GM23338 (cell line): ENCODE data around the gene BTBD9. TPM values are rescaled to one million over a fixed set of nuclear protein-coding genes. Genes with fewer than 3 reads are reported as not detected.

Source experiments
- ATAC-seq: fragments of 200-7000 bp; cut with Tn5 transposase; 3 replicates; pipeline ENCODE4 v1.9.1; 2020
- DNase-seq: peaks from one replicate; pipeline ENCODE4 v3.0.0-alpha.2; 2015; ENCODE audit warnings: low spot score
- H2AFZ ChIP-seq: fragments of 200-600 bp; sonication (generic); 2 replicates; pipeline ENCODE4 v1.8.0; 2016; ENCODE audit warnings: antibody characterized with exemption, mild to moderate bottlenecking, moderate library complexity
- H3F3A ChIP-seq: fragments of 200-600 bp; sonication (generic); replicated peaks from 2 replicates; pipeline ENCODE4 v1.8.0; 2017; ENCODE audit warnings: antibody characterized with exemption, mixed run types, low read depth
- H3K27ac ChIP-seq: fragments of 200-600 bp; sonication (generic); 2 replicates; pipeline ENCODE4 v1.6.1; 2016; ENCODE audit warnings: low read depth
- H3K27me3 ChIP-seq: fragments of 200-600 bp; sonication (generic); 2 replicates; pipeline ENCODE4 v1.8.0; 2016; ENCODE audit warnings: mild to moderate bottlenecking, mixed run types, moderate library complexity; ENCODE audit not compliant: insufficient read depth
- H3K36me3 ChIP-seq: fragments of 200-600 bp; sonication (generic); 2 replicates; pipeline ENCODE4 v1.8.0; 2016; ENCODE audit warnings: mild to moderate bottlenecking; ENCODE audit not compliant: insufficient read depth
- H3K4me1 ChIP-seq: fragments of 200-600 bp; sonication (generic); 2 replicates; pipeline ENCODE4 v1.8.0; 2016; ENCODE audit warnings: mild to moderate bottlenecking, moderate library complexity; ENCODE audit not compliant: insufficient read depth
- H3K4me2 ChIP-seq: fragments of 200-600 bp; sonication (generic); 2 replicates; pipeline ENCODE4 v1.7.1; 2017; ENCODE audit warnings: mixed run types
- H3K4me3 ChIP-seq: fragments of 200-600 bp; sonication (generic); 2 replicates; pipeline ENCODE4 v1.6.1; 2016; ENCODE audit warnings: mixed run types
- H3K79me2 ChIP-seq: fragments of 200-600 bp; sonication (generic); replicated peaks from 2 replicates; pipeline ENCODE4 v1.8.0; 2017; ENCODE audit warnings: mild to moderate bottlenecking; ENCODE audit not compliant: insufficient read depth
- H3K9me2 ChIP-seq: fragments of 200-600 bp; sonication (generic); 2 replicates; pipeline ENCODE4 v1.8.0; 2017; ENCODE audit not compliant: insufficient read depth
- H4K20me1 ChIP-seq: fragments of 200-600 bp; sonication (generic); replicated peaks from 2 replicates; pipeline ENCODE4 v1.8.0; 2017; ENCODE audit warnings: mild to moderate bottlenecking; ENCODE audit not compliant: insufficient read depth
- H3K27ac Mint-ChIP-seq: 2 replicates; pipeline ENCODE4 v1.8.0; 2020; ENCODE audit warnings: inconsistent platforms, mild to moderate bottlenecking, moderate library complexity, mixed read lengths
- H3K27me3 Mint-ChIP-seq: 3 replicates; pipeline ENCODE4 v1.8.0; 2022; ENCODE audit warnings: low read depth, mild to moderate bottlenecking, moderate library complexity, mixed read lengths, inconsistent platforms; ENCODE audit not compliant: insufficient read depth, poor library complexity
- H3K36me3 Mint-ChIP-seq: 3 replicates; pipeline ENCODE4 v1.8.0; 2021; ENCODE audit warnings: low read depth, mild to moderate bottlenecking, inconsistent platforms, moderate library complexity, mixed read lengths
- H3K4me1 Mint-ChIP-seq: 3 replicates; pipeline ENCODE4 v1.8.0; 2020; ENCODE audit warnings: mild to moderate bottlenecking, inconsistent platforms, mixed read lengths
- H3K4me3 Mint-ChIP-seq: 3 replicates; pipeline ENCODE4 v1.8.0; 2021; ENCODE audit warnings: moderate library complexity, mild to moderate bottlenecking, inconsistent platforms, mixed read lengths
- H3K9me3 Mint-ChIP-seq: 3 replicates; pipeline ENCODE4 v1.8.0; 2020; ENCODE audit warnings: moderate library complexity, mild to moderate bottlenecking, inconsistent platforms, mixed read lengths
- CREB1 ChIP-seq: fragments of 250-450 bp; sonication (Bioruptor Pico); IDR thresholded peaks from 2 replicates; pipeline ENCODE4 v1.5.0; 2020; ENCODE audit warnings: low read depth, mild to moderate bottlenecking, moderate library complexity
- EZH2 ChIP-seq: fragments of 200-600 bp; sonication (generic); IDR thresholded peaks from one replicate; pipeline ENCODE4 v1.8.0; 2017; ENCODE audit warnings: antibody characterized with exemption, mild to moderate bottlenecking, low read depth; ENCODE audit not compliant: unreplicated experiment
- EZH2phosphoT487 ChIP-seq: fragments of 200-600 bp; sonication (generic); IDR thresholded peaks from one replicate; pipeline ENCODE4 v1.8.1; 2018; ENCODE audit warnings: antibody characterized with exemption; ENCODE audit not compliant: unreplicated experiment
- JUNB ChIP-seq: IDR thresholded peaks from one replicate; pipeline ENCODE4 v1.6.1; 2016; ENCODE audit warnings: antibody characterized with exemption; ENCODE audit not compliant: unreplicated experiment
- NANOG ChIP-seq: IDR thresholded peaks from 2 replicates; pipeline ENCODE4 v1.6.1; 2016; ENCODE audit warnings: antibody characterized with exemption, borderline replicate concordance
- POLR2AphosphoS5 ChIP-seq: IDR thresholded peaks from 2 replicates; pipeline ENCODE4 v1.6.1; 2016; ENCODE audit warnings: antibody characterized with exemption, low read depth
- STAT1 ChIP-seq: IDR thresholded peaks from one replicate; pipeline ENCODE4 v1.6.1; 2016; ENCODE audit warnings: antibody characterized with exemption; ENCODE audit not compliant: unreplicated experiment
- ZNF114 ChIP-seq: fragments of 250-450 bp; sonication (Bioruptor Pico); IDR thresholded peaks from 2 replicates; pipeline ENCODE4 v1.5.0; 2020; ENCODE audit warnings: mild to moderate bottlenecking, moderate library complexity
- ZNF331 ChIP-seq: fragments of 250-450 bp; sonication (Bioruptor Pico); IDR thresholded peaks from 2 replicates; pipeline ENCODE4 v1.5.0; 2020; ENCODE audit warnings: low read depth, mild to moderate bottlenecking, moderate library complexity
- polyA plus RNA-seq: library from polyadenylated mRNA; unstranded; fragments of >200 nt; fragmentation: Nextera tagmentation; extraction: Ambion mirVana; gene quantifications from 2 replicates; pipeline ENCODE4 v1.2.1, GENCODE V29; 2016
- total RNA-seq: library from RNA; depleted of rRNA; stranded (reverse); fragments of >200 nt; shearing (Covaris generic); gene quantifications from 2 replicates; pipeline ENCODE4 v1.2.3, GENCODE V29; 2014
- TF ChIP-seq, protein P1 (sequence below), 2 experiments: fragments of 200-600 bp in 1 of 2; sonication (generic) in 1 of 2; conservative IDR thresholded peaks; 2 replicates each; pipeline versions ENCODE4 v1.5.1 to v1.6.1; 2016 to 2017; ENCODE audit warnings: antibody characterized with exemption in 2 of 2, low read depth in 2 of 2, mild to moderate bottlenecking in 2 of 2, moderate library complexity in 1 of 2
- TF ChIP-seq, protein P2 (sequence below): IDR thresholded peaks from 2 replicates; pipeline ENCODE4 v1.6.1; 2016; ENCODE audit warnings: antibody characterized with exemption
- TF ChIP-seq, protein P3 (sequence below): IDR thresholded peaks from one replicate; pipeline ENCODE4 v1.6.1; 2018; ENCODE audit warnings: antibody characterized with exemption; ENCODE audit not compliant: unreplicated experiment
- TF ChIP-seq, protein P4 (sequence below): fragments of 250-450 bp; sonication (Bioruptor Pico); IDR thresholded peaks from 2 replicates; pipeline ENCODE4 v1.5.0; 2020; ENCODE audit warnings: mild to moderate bottlenecking, moderate library complexity

Gene BTBD9
- total and polyA plus RNA-seq, 2 experiments from 2014 or later = 4.2 to 5.3 TPM

DNA sequence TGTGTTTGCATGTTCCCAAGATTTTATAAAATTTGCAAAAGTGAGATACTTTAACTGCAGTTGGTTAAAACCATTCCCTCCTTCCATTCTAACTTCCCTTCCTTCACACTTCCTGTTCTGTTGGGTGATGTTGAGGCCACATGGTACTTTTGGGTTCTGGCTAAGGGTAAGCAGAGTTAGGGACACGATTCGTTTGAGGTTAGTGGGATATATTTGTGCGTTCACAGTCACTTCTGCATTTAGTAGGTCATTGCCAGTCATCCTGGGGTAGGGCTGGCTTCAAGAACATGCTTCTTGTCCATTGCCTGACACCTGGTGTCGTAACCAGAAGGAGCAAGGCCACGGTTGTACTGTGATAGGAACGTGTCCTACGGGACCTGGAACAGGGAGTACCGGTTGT, 480.1 kb downstream of the BTBD9 start:
- Mint-ChIP-seq H3K27me3 (peaks cover 18% of the 10 kb centered on the region), H3K9me3 (no peaks in the 10 kb centered on the region; the same call in 2 of the 3 replicates), H3K4me1 (peaks cover 6% of the 10 kb centered on the region; the same call in 2 of the 3 replicates), H3K27ac (no peak overlapping the region), H3K4me3 (no peak overlapping the region), H3K36me3 (peaks cover 2% of the 10 kb centered on the region; the same call in 1 of the 3 replicates)
- no peak overlapping the region for H2AFZ ChIP-seq
- H3K27ac ChIP-seq = no peak overlapping the region
- TF ChIP-seq NANOG = no peak
- TF ChIP-seq, protein P1, sequence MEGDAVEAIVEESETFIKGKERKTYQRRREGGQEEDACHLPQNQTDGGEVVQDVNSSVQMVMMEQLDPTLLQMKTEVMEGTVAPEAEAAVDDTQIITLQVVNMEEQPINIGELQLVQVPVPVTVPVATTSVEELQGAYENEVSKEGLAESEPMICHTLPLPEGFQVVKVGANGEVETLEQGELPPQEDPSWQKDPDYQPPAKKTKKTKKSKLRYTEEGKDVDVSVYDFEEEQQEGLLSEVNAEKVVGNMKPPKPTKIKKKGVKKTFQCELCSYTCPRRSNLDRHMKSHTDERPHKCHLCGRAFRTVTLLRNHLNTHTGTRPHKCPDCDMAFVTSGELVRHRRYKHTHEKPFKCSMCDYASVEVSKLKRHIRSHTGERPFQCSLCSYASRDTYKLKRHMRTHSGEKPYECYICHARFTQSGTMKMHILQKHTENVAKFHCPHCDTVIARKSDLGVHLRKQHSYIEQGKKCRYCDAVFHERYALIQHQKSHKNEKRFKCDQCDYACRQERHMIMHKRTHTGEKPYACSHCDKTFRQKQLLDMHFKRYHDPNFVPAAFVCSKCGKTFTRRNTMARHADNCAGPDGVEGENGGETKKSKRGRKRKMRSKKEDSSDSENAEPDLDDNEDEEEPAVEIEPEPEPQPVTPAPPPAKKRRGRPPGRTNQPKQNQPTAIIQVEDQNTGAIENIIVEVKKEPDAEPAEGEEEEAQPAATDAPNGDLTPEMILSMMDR (conservative IDR thresholded peaks at IDR 0.05; ENCODE audit: low read depth in 2 of 2) = no peak
- no peak for TF ChIP-seq ZNF331 (CRISPR knock-in tag)
- no peak for TF ChIP-seq CREB1 (CRISPR knock-in tag)
- TF ChIP-seq, protein P2, sequence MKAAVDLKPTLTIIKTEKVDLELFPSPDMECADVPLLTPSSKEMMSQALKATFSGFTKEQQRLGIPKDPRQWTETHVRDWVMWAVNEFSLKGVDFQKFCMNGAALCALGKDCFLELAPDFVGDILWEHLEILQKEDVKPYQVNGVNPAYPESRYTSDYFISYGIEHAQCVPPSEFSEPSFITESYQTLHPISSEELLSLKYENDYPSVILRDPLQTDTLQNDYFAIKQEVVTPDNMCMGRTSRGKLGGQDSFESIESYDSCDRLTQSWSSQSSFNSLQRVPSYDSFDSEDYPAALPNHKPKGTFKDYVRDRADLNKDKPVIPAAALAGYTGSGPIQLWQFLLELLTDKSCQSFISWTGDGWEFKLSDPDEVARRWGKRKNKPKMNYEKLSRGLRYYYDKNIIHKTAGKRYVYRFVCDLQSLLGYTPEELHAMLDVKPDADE = no peak
- TF ChIP-seq POLR2AphosphoS5 = no peak
- TF ChIP-seq EZH2phosphoT487 = no peak
- no peak for TF ChIP-seq EZH2
- TF ChIP-seq, protein P3, sequence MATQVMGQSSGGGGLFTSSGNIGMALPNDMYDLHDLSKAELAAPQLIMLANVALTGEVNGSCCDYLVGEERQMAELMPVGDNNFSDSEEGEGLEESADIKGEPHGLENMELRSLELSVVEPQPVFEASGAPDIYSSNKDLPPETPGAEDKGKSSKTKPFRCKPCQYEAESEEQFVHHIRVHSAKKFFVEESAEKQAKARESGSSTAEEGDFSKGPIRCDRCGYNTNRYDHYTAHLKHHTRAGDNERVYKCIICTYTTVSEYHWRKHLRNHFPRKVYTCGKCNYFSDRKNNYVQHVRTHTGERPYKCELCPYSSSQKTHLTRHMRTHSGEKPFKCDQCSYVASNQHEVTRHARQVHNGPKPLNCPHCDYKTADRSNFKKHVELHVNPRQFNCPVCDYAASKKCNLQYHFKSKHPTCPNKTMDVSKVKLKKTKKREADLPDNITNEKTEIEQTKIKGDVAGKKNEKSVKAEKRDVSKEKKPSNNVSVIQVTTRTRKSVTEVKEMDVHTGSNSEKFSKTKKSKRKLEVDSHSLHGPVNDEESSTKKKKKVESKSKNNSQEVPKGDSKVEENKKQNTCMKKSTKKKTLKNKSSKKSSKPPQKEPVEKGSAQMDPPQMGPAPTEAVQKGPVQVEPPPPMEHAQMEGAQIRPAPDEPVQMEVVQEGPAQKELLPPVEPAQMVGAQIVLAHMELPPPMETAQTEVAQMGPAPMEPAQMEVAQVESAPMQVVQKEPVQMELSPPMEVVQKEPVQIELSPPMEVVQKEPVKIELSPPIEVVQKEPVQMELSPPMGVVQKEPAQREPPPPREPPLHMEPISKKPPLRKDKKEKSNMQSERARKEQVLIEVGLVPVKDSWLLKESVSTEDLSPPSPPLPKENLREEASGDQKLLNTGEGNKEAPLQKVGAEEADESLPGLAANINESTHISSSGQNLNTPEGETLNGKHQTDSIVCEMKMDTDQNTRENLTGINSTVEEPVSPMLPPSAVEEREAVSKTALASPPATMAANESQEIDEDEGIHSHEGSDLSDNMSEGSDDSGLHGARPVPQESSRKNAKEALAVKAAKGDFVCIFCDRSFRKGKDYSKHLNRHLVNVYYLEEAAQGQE = no peak
- no peak for TF ChIP-seq JUNB
- TF ChIP-seq STAT1 = no peak
- TF ChIP-seq, protein P4, sequence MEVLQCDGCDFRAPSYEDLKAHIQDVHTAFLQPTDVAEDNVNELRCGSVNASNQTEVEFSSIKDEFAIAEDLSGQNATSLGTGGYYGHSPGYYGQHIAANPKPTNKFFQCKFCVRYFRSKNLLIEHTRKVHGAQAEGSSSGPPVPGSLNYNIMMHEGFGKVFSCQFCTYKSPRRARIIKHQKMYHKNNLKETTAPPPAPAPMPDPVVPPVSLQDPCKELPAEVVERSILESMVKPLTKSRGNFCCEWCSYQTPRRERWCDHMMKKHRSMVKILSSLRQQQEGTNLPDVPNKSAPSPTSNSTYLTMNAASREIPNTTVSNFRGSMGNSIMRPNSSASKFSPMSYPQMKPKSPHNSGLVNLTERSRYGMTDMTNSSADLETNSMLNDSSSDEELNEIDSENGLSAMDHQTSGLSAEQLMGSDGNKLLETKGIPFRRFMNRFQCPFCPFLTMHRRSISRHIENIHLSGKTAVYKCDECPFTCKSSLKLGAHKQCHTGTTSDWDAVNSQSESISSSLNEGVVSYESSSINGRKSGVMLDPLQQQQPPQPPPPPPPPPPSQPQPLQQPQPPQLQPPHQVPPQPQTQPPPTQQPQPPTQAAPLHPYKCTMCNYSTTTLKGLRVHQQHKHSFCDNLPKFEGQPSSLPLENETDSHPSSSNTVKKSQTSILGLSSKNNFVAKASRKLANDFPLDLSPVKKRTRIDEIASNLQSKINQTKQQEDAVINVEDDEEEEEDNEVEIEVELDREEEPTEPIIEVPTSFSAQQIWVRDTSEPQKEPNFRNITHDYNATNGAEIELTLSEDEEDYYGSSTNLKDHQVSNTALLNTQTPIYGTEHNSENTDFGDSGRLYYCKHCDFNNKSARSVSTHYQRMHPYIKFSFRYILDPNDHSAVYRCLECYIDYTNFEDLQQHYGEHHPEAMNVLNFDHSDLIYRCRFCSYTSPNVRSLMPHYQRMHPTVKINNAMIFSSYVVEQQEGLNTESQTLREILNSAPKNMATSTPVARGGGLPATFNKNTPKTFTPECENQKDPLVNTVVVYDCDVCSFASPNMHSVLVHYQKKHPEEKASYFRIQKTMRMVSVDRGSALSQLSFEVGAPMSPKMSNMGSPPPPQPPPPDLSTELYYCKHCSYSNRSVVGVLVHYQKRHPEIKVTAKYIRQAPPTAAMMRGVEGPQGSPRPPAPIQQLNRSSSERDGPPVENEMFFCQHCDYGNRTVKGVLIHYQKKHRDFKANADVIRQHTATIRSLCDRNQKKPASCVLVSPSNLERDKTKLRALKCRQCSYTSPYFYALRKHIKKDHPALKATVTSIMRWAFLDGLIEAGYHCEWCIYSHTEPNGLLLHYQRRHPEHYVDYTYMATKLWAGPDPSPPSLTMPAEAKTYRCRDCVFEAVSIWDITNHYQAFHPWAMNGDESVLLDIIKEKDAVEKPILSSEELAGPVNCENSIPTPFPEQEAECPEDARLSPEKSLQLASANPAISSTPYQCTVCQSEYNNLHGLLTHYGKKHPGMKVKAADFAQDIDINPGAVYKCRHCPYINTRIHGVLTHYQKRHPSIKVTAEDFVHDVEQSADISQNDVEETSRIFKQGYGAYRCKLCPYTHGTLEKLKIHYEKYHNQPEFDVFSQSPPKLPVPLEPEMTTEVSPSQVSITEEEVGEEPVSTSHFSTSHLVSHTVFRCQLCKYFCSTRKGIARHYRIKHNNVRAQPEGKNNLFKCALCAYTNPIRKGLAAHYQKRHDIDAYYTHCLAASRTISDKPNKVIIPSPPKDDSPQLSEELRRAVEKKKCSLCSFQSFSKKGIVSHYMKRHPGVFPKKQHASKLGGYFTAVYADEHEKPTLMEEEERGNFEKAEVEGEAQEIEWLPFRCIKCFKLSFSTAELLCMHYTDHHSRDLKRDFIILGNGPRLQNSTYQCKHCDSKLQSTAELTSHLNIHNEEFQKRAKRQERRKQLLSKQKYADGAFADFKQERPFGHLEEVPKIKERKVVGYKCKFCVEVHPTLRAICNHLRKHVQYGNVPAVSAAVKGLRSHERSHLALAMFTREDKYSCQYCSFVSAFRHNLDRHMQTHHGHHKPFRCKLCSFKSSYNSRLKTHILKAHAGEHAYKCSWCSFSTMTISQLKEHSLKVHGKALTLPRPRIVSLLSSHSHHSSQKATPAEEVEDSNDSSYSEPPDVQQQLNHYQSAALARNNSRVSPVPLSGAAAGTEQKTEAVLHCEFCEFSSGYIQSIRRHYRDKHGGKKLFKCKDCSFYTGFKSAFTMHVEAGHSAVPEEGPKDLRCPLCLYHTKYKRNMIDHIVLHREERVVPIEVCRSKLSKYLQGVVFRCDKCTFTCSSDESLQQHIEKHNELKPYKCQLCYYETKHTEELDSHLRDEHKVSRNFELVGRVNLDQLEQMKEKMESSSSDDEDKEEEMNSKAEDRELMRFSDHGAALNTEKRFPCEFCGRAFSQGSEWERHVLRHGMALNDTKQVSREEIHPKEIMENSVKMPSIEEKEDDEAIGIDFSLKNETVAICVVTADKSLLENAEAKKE = no peak
- TF ChIP-seq ZNF114 = no peak
- H4K20me1 ChIP-seq = no peaks in the 10 kb centered on the region
- no peaks in the 10 kb centered on the region for H3F3A ChIP-seq
- H3K27me3 ChIP-seq = no peaks in the 10 kb centered on the region
- DNase-seq = no peak
- H3K79me2 ChIP-seq = no peaks in the 10 kb centered on the region
- no peak overlapping the region for H3K4me3 ChIP-seq
- ATAC-seq = no peak
- H3K4me2 ChIP-seq = no peak overlapping the region
- no peaks in the 10 kb centered on the region for H3K9me2 ChIP-seq
- no peaks in the 10 kb centered on the region for H3K36me3 ChIP-seq
- H3K4me1 ChIP-seq = no peaks in the 10 kb centered on the region
